ENCODE measurements around the gene HGS.

HGS gene

GRCh38 chr17:81712468-81713003, 28.7 kb downstream of the HGS start:
- no peak for TF ChIP-seq CTCF (IDR thresholded peaks at IDR 0.05; ENCODE audit: low read length, missing control alignments)
- peak; percentile 17 for DNase-seq (ENCODE audit: low read depth)
- peak overlapping the region; percentile 58 for H3K4me3 ChIP-seq (replicated peaks; ENCODE audit: low read depth, low read length)

- no peak for TF ChIP-seq CTCF (IDR thresholded peaks at IDR 0.05; ENCODE audit: low read length, missing control alignments)
- DNase-seq (ENCODE audit: low read depth): no peak
- H3K4me3 ChIP-seq (replicated peaks; ENCODE audit: low read depth, low read length): peak overlapping the region; percentile 58
Measured at GRCh38 chr17:81713004-81713555, 29.3 kb downstream of the HGS start.

DNA sequence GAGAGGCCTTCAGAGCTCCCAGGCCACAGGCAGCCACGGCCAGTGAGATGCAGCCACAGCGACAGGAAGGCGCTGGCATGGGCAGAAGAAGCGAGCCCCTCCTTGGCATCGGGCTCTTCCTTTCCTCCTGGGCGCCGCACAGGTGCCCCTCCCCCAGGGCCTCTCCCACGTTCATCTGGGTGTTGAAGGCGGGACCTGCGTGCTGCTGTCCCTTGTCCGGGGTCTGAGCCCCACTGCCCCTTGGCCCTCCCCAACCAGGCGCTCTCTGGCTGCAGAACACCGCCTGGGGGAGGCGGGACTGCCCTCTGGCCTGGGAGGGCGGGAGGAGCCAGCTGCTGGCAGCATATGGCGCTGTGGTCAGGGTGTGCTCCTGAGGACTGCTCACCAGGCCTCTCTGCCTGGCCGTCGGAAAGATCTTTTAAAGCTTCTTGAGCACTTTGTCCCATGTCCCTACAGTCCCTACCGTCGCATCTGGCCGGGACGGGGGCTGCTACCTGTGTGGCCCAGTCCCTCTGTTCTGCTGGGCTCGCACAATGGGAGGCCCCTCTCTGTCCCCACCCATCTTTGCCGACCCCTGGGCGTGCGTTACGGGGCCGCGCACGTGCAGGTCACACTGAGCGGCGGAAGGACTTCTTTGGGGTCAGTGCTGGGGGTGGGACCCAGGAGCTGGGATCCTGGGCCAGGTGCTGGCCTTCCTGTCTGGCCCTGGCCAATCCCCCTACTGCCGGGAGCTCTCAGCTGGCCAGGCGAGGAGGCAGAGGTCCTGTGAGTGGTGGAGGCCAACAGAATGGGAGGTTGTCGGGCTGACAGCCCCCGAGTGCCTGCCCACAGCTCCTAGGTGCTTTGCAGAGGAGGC, 30.0 kb downstream of the HGS start:
- no peak for TF ChIP-seq CTCF (IDR thresholded peaks at IDR 0.05; ENCODE audit: low read length, missing control alignments)
- no peak for DNase-seq (ENCODE audit: low read depth)
- H3K4me3 ChIP-seq (replicated peaks; ENCODE audit: low read depth, low read length): no peak overlapping the region

GRCh38 chr17:81714412-81715106, 30.7 kb downstream of the HGS start:
- DNase-seq (ENCODE audit: low read depth): no peak
- TF ChIP-seq CTCF (IDR thresholded peaks at IDR 0.05; ENCODE audit: low read length, missing control alignments): no peak
- H3K4me3 ChIP-seq (replicated peaks; ENCODE audit: low read depth, low read length): no peak overlapping the region

- DNase-seq (ENCODE audit: low read depth): no peak
- no peak overlapping the region for H3K4me3 ChIP-seq (replicated peaks; ENCODE audit: low read depth, low read length)
- no peak for TF ChIP-seq CTCF (IDR thresholded peaks at IDR 0.05; ENCODE audit: low read length, missing control alignments)
Measured at GRCh38 chr17:81715107-81715871, 31.5 kb downstream of the HGS start.

DNA sequence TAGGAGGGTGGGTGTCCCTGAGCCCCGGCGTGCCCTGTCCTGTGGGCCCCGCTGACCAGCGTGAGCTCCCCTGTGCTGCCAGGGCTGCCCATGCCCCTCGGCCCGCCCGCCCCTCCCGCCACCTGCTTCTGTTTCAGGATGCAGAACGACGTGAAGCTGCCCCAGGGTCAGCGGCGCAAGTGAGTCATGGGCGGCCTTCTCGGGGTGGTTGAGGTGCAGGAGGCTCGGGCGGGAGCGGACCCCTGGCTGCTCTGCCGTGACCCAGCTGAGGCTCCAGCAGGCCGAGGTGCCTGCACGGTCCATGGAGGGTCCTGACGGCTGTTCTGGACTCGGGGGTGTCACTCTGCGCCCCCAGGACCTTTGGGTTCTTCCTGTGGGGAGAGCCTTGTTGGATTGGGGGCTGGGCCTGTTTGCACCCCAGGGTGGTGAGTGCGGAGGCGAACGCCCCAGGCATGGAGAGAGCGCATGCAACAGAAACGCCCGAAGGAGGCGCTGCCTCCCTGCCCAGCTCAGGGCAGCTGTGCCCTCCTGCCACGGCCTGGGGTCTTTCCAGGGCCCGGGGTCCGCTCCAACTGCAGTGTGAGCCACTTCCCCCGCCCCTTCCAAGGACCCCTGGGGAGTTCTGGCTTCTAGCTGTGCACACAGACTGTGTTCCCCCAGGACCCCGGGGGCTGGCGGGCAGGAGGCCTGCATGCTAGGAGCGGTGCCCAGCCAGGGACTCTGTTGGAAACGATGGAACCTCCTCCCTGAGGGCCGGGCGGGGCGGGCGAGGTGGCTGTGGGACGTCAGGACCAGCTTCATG, 32.3 kb downstream of the HGS start:
- DNase-seq (ENCODE audit: low read depth): no peak
- TF ChIP-seq CTCF (IDR thresholded peaks at IDR 0.05; ENCODE audit: low read length, missing control alignments): no peak
- no peak overlapping the region for H3K4me3 ChIP-seq (replicated peaks; ENCODE audit: low read depth, low read length)
